ENCODE results near the gene FHOD3.

GRCh38 chr18:36543030-36543429 is 245.5 kb downstream of the FHOD3 start:
- no peak for TF ChIP-seq CTCF (IDR thresholded peaks at IDR 0.05 in 8 of 11, conservative IDR thresholded peaks at IDR 0.05 in 3 of 11)
- no peak for TF ChIP-seq POLR2A (IDR thresholded peaks at IDR 0.05)

All from spleen (tissue), 7 donors.